Stomach (tissue), 4 donors: ENCODE results near the gene PNPLA8.

Source experiments
- CTCF ChIP-seq, 7 experiments: fragments of 450-650 bp in 4 of 7; fragments of 200-600 bp in 3 of 7; sonication (generic) in 3 of 7; IDR thresholded peaks; one replicate each; pipeline ENCODE4 v1.5.1; 2016 to 2019; ENCODE audit warnings: antibody characterized with exemption in 7 of 7, control low read depth in 2 of 7, mild to moderate bottlenecking in 1 of 7
- EP300 ChIP-seq: sonication (generic); formaldehyde crosslinking; IDR thresholded peaks from one replicate; pipeline ENCODE4 v1.6.1; 2017; ENCODE audit warnings: antibody characterized with exemption
- POLR2AphosphoS5 ChIP-seq, 3 donors: sonication (generic); formaldehyde crosslinking; IDR thresholded peaks; one replicate each; pipeline ENCODE4 v1.6.1; 2016; ENCODE audit warnings: antibody characterized with exemption in 3 of 3

- TF ChIP-seq EP300 = no peak
- TF ChIP-seq CTCF (IDR thresholded peaks at IDR 0.05) = no peak
- no peak for TF ChIP-seq POLR2AphosphoS5 (IDR thresholded peaks at IDR 0.05)
Observed at GRCh38 chr7:108449521-108449920, 76.4 kb downstream of the PNPLA8 start.
